HG03196 (cell line): Measurements from ENCODE around the gene PPP1R1A.

ENCODE experiments used
- ATAC-seq: cut with Tn5 transposase; IDR thresholded peaks from one replicate; pipeline ENCODE4 v1.9.1; 2021; ENCODE audit not compliant: unreplicated experiment

PPP1R1A gene

GRCh38 chr12:54603872-54604271 lies 15.4 kb upstream of the PPP1R1A start:
- ATAC-seq: no peak

GRCh38 chr12:54603173-54603814 lies 14.8 kb upstream of the PPP1R1A start:
- ATAC-seq: peak; percentile 87

- no peak for ATAC-seq
Measured at GRCh38 chr12:54602661-54603060, 14.2 kb upstream of the PPP1R1A start.

- ATAC-seq: no peak
Measured at GRCh38 chr12:54601841-54602240, 13.4 kb upstream of the PPP1R1A start.

- ATAC-seq: no peak
Measured at GRCh38 chr12:54598970-54599369, 10.5 kb upstream of the PPP1R1A start.

- no peak for ATAC-seq
Measured at GRCh38 chr12:54596526-54596946, 8.1 kb upstream of the PPP1R1A start.

GRCh38 chr12:54595471-54595870 lies 7.0 kb upstream of the PPP1R1A start:
- ATAC-seq: no peak

GRCh38 chr12:54593725-54594124 lies 5.3 kb upstream of the PPP1R1A start:
- ATAC-seq: no peak

GRCh38 chr12:54593135-54593534 lies 4.7 kb upstream of the PPP1R1A start:
- no peak for ATAC-seq

- ATAC-seq: no peak
Measured at GRCh38 chr12:54592316-54592715, 3.9 kb upstream of the PPP1R1A start.

- no peak for ATAC-seq
Measured at GRCh38 chr12:54590978-54591591, 2.6 kb upstream of the PPP1R1A start.

- no peak for ATAC-seq
Measured at GRCh38 chr12:54589964-54590363, 1.5 kb upstream of the PPP1R1A start.

GRCh38 chr12:54588890-54589267 lies 420 bp upstream of the PPP1R1A start:
- ATAC-seq: no peak

GRCh38 chr12:54587315-54587873 lies 1.1 kb downstream of the PPP1R1A start:
- ATAC-seq: no peak

- ATAC-seq: no peak
Measured at GRCh38 chr12:54586620-54587019, 1.8 kb downstream of the PPP1R1A start.

GRCh38 chr12:54585243-54585642 lies 3.2 kb downstream of the PPP1R1A start:
- no peak for ATAC-seq

GRCh38 chr12:54584128-54584527 lies 4.3 kb downstream of the PPP1R1A start:
- ATAC-seq: no peak

GRCh38 chr12:54583726-54584125 lies 4.7 kb downstream of the PPP1R1A start:
- ATAC-seq: no peak

GRCh38 chr12:54581412-54581811 lies 7.0 kb downstream of the PPP1R1A start:
- no peak for ATAC-seq

GRCh38 chr12:54579696-54580333 lies 8.6 kb downstream of the PPP1R1A start:
- ATAC-seq: peak; percentile 93

- peak; percentile 20 for ATAC-seq
Measured at GRCh38 chr12:54579258-54579657, 9.2 kb downstream of the PPP1R1A start.

- no peak for ATAC-seq
Measured at GRCh38 chr12:54578778-54579177, 9.7 kb downstream of the PPP1R1A start.
